Cerebellar cortex (tissue), 1 donor: ENCODE data around the gene MAGI2.

Experiments used
- DNase-seq: peaks from one replicate; pipeline ENCODE4 v3.0.0-alpha.2; 2015; ENCODE audit warnings: low spot score

MAGI2 gene

GRCh38 chr7:79376299-79377025 lies 77.0 kb downstream of the MAGI2 start:
- no peak for DNase-seq

GRCh38 chr7:79361214-79361613 lies 92.3 kb downstream of the MAGI2 start:
- DNase-seq, result no peak

- DNase-seq, result no peak
Measured at GRCh38 chr7:79359827-79360226, 93.6 kb downstream of the MAGI2 start.

- no peak for DNase-seq
Measured at GRCh38 chr7:79357101-79357500, 96.4 kb downstream of the MAGI2 start.

- no peak for DNase-seq
Measured at GRCh38 chr7:79353720-79354468, 99.6 kb downstream of the MAGI2 start.

GRCh38 chr7:79352323-79352722 lies 101.1 kb downstream of the MAGI2 start:
- peak; percentile 66 for DNase-seq

- DNase-seq, result no peak
Measured at GRCh38 chr7:79347351-79347750, 106.1 kb downstream of the MAGI2 start.

GRCh38 chr7:79341902-79342301 lies 111.6 kb downstream of the MAGI2 start:
- DNase-seq, result no peak

- no peak for DNase-seq
Measured at GRCh38 chr7:79340212-79340611, 113.3 kb downstream of the MAGI2 start.

- no peak for DNase-seq
Measured at GRCh38 chr7:79339208-79339925, 114.1 kb downstream of the MAGI2 start.

GRCh38 chr7:79337717-79338116 lies 115.8 kb downstream of the MAGI2 start:
- peak; percentile 81 for DNase-seq

GRCh38 chr7:79334841-79335240 lies 118.6 kb downstream of the MAGI2 start:
- DNase-seq, result no peak

GRCh38 chr7:79334334-79334733 lies 119.1 kb downstream of the MAGI2 start:
- DNase-seq, result no peak

- DNase-seq, result no peak
Measured at GRCh38 chr7:79332091-79332490, 121.4 kb downstream of the MAGI2 start.

- DNase-seq, result no peak
Measured at GRCh38 chr7:79329464-79329863, 124.0 kb downstream of the MAGI2 start.

GRCh38 chr7:79320741-79321473 lies 132.6 kb downstream of the MAGI2 start:
- DNase-seq, result no peak

GRCh38 chr7:79319369-79319768 lies 134.1 kb downstream of the MAGI2 start:
- DNase-seq, result no peak

- no peak for DNase-seq
Measured at GRCh38 chr7:79317728-79318127, 135.7 kb downstream of the MAGI2 start.

- no peak for DNase-seq
Measured at GRCh38 chr7:79312022-79312421, 141.4 kb downstream of the MAGI2 start.

GRCh38 chr7:79308192-79308591 lies 145.3 kb downstream of the MAGI2 start:
- DNase-seq, result peak; percentile 99

- DNase-seq, result no peak
Measured at GRCh38 chr7:79307376-79307775, 146.1 kb downstream of the MAGI2 start.

- DNase-seq, result no peak
Measured at GRCh38 chr7:79304711-79305110, 148.8 kb downstream of the MAGI2 start.
